SK-N-SH (cell line): ENCODE results near the gene AFG3L2. TPM values are rescaled to one million over a fixed set of nuclear protein-coding genes. Genes with fewer than 3 reads are reported as not detected.

ENCODE experiments used
- CTCF ChIA-PET: fragments of 300-600, 350-600 bp; formaldehyde crosslinking; extraction: SDS; loops from one replicate; lab custom pipeline; 2021; lab: Yijun Ruan, JAX
- POLR2A ChIA-PET: fragments of 350-600 bp; sonication (Branson Sonifier 250); formaldehyde crosslinking; extraction: SDS; loops from one replicate; lab custom pipeline; 2020; ENCODE audit warnings: antibody characterized with exemption, inconsistent platforms; lab: Yijun Ruan, JAX
- DNase-seq: peaks from one replicate; pipeline ENCODE4 v3.0.0; 2012
- H2AFZ ChIP-seq: fragments of 200-600 bp; sonication (generic); 2 replicates; pipeline ENCODE4 v1.8.1; 2016; ENCODE audit warnings: antibody characterized with exemption, mild to moderate bottlenecking, low read depth
- H3F3A ChIP-seq: fragments of 200-600 bp; sonication (generic); replicated peaks from 2 replicates; pipeline ENCODE3; 2016; ENCODE audit warnings: antibody characterized with exemption, mild to moderate bottlenecking; ENCODE audit not compliant: insufficient read depth
- H3K27ac ChIP-seq, 2 experiments: fragments of 200-500 bp in 1 of 2; fragments of 200-600 bp in 1 of 2; sonication (Bioruptor generic) in 1 of 2; sonication (generic), shearing (Covaris generic) in 1 of 2; 2 replicates each; pipeline versions ENCODE4 v1.5.1 to v1.6.1; 2014 to 2016; ENCODE audit warnings: low read depth in 2 of 2, inconsistent platforms in 1 of 2, low read length in 1 of 2, mild to moderate bottlenecking in 1 of 2, mixed read lengths in 1 of 2
- H3K27me3 ChIP-seq: fragments of 200-600 bp; sonication (generic), shearing (Covaris generic); 2 replicates; pipeline ENCODE4 v1.6.1; 2016; ENCODE audit warnings: mixed run types; ENCODE audit not compliant: insufficient read depth
- H3K36me3 ChIP-seq, 2 experiments: fragments of 200-500 bp in 1 of 2; fragments of 200-600 bp in 1 of 2; sonication (Bioruptor generic) in 1 of 2; sonication (generic) in 1 of 2; replicated peaks in 1 of 2; 2 replicates each; pipeline versions ENCODE3 to v1.5.1; 2014 to 2016; ENCODE audit warnings: low read length in 1 of 2, mild to moderate bottlenecking in 1 of 2; ENCODE audit not compliant: insufficient read depth in 2 of 2, control insufficient read depth in 1 of 2
- H3K4me1 ChIP-seq, 2 experiments: fragments of 200-500 bp in 1 of 2; fragments of 200-600 bp in 1 of 2; sonication (Bioruptor generic) in 1 of 2; sonication (generic), shearing (Covaris generic) in 1 of 2; 2 replicates each; pipeline versions ENCODE4 v1.5.1 to v1.6.1; 2014 to 2016; ENCODE audit warnings: low read depth in 1 of 2, low read length in 1 of 2, mixed run types in 1 of 2; ENCODE audit not compliant: insufficient read depth in 2 of 2, control insufficient read depth in 1 of 2
- H3K4me2 ChIP-seq: fragments of 200-600 bp; sonication (generic), shearing (Covaris generic); 2 replicates; pipeline ENCODE4 v1.6.1; 2017; ENCODE audit warnings: mixed run types
- H3K4me3 ChIP-seq, 2 experiments: fragments of 200-500 bp in 1 of 2; fragments of 200-600 bp in 1 of 2; sonication (Bioruptor generic) in 1 of 2; sonication (generic), shearing (Covaris generic) in 1 of 2; 2 replicates each; pipeline versions ENCODE4 v1.5.1 to v1.8.1; 2014 to 2016; ENCODE audit warnings: low read depth in 2 of 2, inconsistent platforms in 1 of 2, low read length in 1 of 2, mild to moderate bottlenecking in 1 of 2, mixed read lengths in 1 of 2, moderate library complexity in 1 of 2
- H3K79me2 ChIP-seq: fragments of 200-600 bp; sonication (generic); 2 replicates; pipeline ENCODE4 v1.8.1; 2017; ENCODE audit warnings: mild to moderate bottlenecking; ENCODE audit not compliant: insufficient read depth
- H3K9ac ChIP-seq: fragments of 200-600 bp; sonication (generic); 2 replicates; pipeline ENCODE4 v1.6.1; 2017; ENCODE audit warnings: mixed run types
- H3K9me2 ChIP-seq: fragments of 200-600 bp; sonication (generic); 2 replicates; pipeline ENCODE4 v1.6.1; 2017; ENCODE audit warnings: mixed run types
- H3K9me3 ChIP-seq: fragments of 200-600 bp; sonication (generic); 2 replicates; pipeline ENCODE4 v1.6.1; 2017; ENCODE audit warnings: mixed run types, mild to moderate bottlenecking, moderate library complexity
- H4K20me1 ChIP-seq: fragments of 200-600 bp; sonication (generic); 2 replicates; pipeline ENCODE4 v1.6.1; 2017; ENCODE audit warnings: mild to moderate bottlenecking, mixed run types; ENCODE audit not compliant: insufficient read depth
- EP300 ChIP-seq, 2 experiments: IDR thresholded peaks; 2 replicates each; pipeline versions ENCODE4 v1.4.0 to v1.6.1; 2012; ENCODE audit warnings: borderline replicate concordance in 1 of 2, low read depth in 1 of 2, low read length in 1 of 2
- FOXJ3 ChIP-seq: sonication (generic); formaldehyde crosslinking; IDR thresholded peaks from 2 replicates; pipeline ENCODE4 v1.5.1; 2020; ENCODE audit warnings: mild to moderate bottlenecking, missing genetic modification reagents
- GATA2 ChIP-seq: sonication (generic); formaldehyde crosslinking; IDR thresholded peaks from 2 replicates; pipeline ENCODE4 v1.5.0; 2020; ENCODE audit warnings: mild to moderate bottlenecking, missing genetic modification reagents
- NRF1 ChIP-seq: IDR thresholded peaks from 2 replicates; pipeline ENCODE4 v1.6.1; 2012; ENCODE audit warnings: low read depth, mild to moderate bottlenecking, low read length
- PBX3 ChIP-seq: IDR thresholded peaks from 2 replicates; pipeline ENCODE4; 2012
- POLR2AphosphoS5 ChIP-seq: IDR thresholded peaks from 2 replicates; pipeline ENCODE4 v1.6.1; 2012; ENCODE audit warnings: low read depth, low read length
- REST ChIP-seq: IDR thresholded peaks from 2 replicates; pipeline ENCODE4 v1.6.1; 2012; ENCODE audit warnings: mild to moderate bottlenecking, low read depth, low read length, moderate library complexity
- TAF1 ChIP-seq: IDR thresholded peaks from 2 replicates; pipeline ENCODE4 v1.6.1; 2012; ENCODE audit warnings: low read depth, mild to moderate bottlenecking, low read length, moderate library complexity, borderline replicate concordance
- TEAD4 ChIP-seq: IDR thresholded peaks from 2 replicates; pipeline ENCODE4 v1.4.0; 2012; ENCODE audit warnings: mild to moderate bottlenecking, borderline replicate concordance; ENCODE audit not compliant: insufficient read depth
- WGBS: methylation state at CpG from one replicate; pipeline ENCODE4 v1.1.6; 2017; ENCODE audit warnings: low lambda C conversion rate; 5-methylcytosine and 5-hydroxymethylcytosine counted together
- polyA plus RNA-seq, 3 experiments: library from polyadenylated mRNA; depleted of rRNA; stranded (reverse); fragments of >200 nt; gene quantifications; 2 replicates each; pipeline ENCODE4 v1.2.3, GENCODE V29; 2012
- TF ChIP-seq, protein P1 (sequence below): IDR thresholded peaks from 2 replicates; pipeline ENCODE4 v1.4.0; 2012; ENCODE audit warnings: low read depth, borderline replicate concordance

Gene AFG3L2
- polyA plus RNA-seq, 1 of the 3 experiments (the other 2 are of a cell fraction) = 26.0 TPM

DNA sequence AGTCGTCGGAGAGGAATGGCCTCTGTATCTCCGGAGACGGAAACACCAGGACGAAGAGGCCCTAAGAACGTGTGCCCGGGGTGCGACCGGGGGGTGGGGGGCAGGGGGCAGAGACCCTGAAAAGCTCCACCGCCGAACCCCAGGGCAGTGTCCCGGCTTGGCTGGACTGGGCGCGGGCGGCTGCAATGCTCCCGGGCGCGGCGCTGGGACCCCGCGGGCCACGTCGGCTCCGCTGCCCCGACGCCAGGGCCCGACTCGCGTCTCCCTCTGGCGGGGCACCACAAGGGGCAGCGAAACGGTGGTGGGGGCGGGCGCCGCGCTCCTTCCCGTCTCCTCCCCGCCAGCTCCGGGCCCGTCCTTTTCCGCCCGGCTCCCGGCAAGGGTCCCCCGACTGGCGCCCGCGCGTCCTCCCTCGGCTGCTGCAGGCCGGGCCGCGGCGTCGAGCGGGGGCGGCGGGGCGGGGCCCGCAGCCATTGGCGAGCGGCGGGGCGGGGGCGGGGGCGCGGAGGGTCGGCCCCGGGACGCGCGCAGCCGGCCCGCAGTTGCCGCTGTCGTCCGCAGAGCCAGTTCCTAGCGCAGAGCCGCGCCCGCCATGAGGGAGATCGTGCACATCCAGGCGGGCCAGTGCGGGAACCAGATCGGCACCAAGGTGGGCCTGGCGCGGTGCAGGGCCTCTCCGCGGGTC, 69.2 kb downstream of the AFG3L2 start, which contains the start of gene TUBB6:
TUBB6 (plus strand) TSS at position 541 of the 685 bp plus-strand sequence; CDS start at position 593, 52 bp downstream.
- DNase-seq = peak; percentile 90
- 0% methylated on average over 4 of the region's 88 CpGs for WGBS
- 0 out of 2 replicates have a peak, but pooled peaks have one; percentile 12 for TF ChIP-seq REST
- no peak for TF ChIP-seq FOXJ3 (CRISPR knock-in tag)
- peak; percentile 81; the same call in 1 of the 2 replicates for TF ChIP-seq TAF1
- TF ChIP-seq GATA2 (CRISPR knock-in tag) = no peak
- no peak for TF ChIP-seq EP300 (IDR thresholded peaks at IDR 0.05; ENCODE audit: borderline replicate concordance in 1 of 2, low read depth in 1 of 2, low read length in 1 of 2)
- no peak for TF ChIP-seq TEAD4
- no peak for TF ChIP-seq NRF1
- peak; percentile 73 for TF ChIP-seq POLR2AphosphoS5
- TF ChIP-seq, protein P1, sequence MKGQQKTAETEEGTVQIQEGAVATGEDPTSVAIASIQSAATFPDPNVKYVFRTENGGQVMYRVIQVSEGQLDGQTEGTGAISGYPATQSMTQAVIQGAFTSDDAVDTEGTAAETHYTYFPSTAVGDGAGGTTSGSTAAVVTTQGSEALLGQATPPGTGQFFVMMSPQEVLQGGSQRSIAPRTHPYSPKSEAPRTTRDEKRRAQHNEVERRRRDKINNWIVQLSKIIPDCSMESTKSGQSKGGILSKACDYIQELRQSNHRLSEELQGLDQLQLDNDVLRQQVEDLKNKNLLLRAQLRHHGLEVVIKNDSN = no peak
- no peak for TF ChIP-seq PBX3
- peak within 1 kb of the TSS; percentile 71 to 84 for H3K4me3 ChIP-seq
- peaks cover 58% of the 10 kb centered on the region for H3K79me2 ChIP-seq
- peak within 1 kb of the TSS; percentile 81 for H2AFZ ChIP-seq
- no peaks in the 10 kb centered on the region for H3K27me3 ChIP-seq
- peak within 1 kb of the TSS; percentile 99 for H3K9ac ChIP-seq
- peaks cover 14% of the 10 kb centered on the region for H3K9me3 ChIP-seq
- H3F3A ChIP-seq = peaks cover 21% of the 10 kb centered on the region
- H4K20me1 ChIP-seq = 0 out of 2 replicates have a peak, but pooled peaks cover 4% of the 10 kb centered on the region
- peak within 1 kb of the TSS; percentile 84 for H3K4me2 ChIP-seq
- peaks cover 7 to 36% of the 10 kb centered on the region in 2 experiments for H3K36me3 ChIP-seq
- H3K4me1 ChIP-seq = peaks cover 3 to 9% of the 10 kb centered on the region in 2 experiments; a peak in 2 of 4 replicates
- H3K9me2 ChIP-seq = no peaks in the 10 kb centered on the region
- ChIA-PET POLR2A (no interaction called here), CTCF (interaction anchor here (1.2 to 1.4 kb wide), 2 partner anchors 20 to 36 kb away, joined by 3 to 6 read pairs; no protein-coding TSS in a partner anchor)
- H3K27ac ChIP-seq = peak within 1 kb of the TSS; percentile 70 to 93
